ENCODE data around the gene HIVEP2. TPM values are rescaled to one million over a fixed set of nuclear protein-coding genes. Genes with fewer than 3 reads are reported as not detected.
A peak's percentile ranks its signal among the peaks of the same experiment; 100 is the strongest.

Gene HIVEP2
- total and polyA plus RNA-seq, 2 donors (not counting 1 experiment from before 2014, with no cell fraction given): 5.8 to 31.9 TPM

DNA sequence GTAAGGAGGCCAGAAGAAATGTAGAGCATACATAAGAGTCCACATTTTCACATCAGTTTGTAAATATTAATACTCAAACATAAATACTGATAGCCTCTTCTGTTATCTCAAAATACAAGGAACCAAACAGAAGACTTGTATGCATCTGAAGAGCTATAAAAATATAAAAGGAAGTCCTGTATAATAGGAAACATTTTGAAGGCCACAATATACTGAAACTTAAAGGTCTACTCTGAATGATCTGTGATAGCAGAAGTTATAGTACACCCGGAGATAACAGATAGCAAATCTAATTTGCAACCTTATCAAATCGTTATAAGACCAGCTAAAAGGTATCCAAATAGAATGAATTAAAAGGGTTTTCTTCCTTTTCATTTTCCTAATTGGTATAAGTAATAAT is 111.2 kb downstream of the HIVEP2 start:
- DNase-seq (no peak), ATAC-seq (ENCODE audit: low read depth) (no peak)
- CTCF ChIA-PET: interaction anchor here (2.2 kb wide), 1 partner anchor 12 kb away, joined by 5 read pairs; no protein-coding TSS in a partner anchor
- no peaks in the 10 kb centered on the region for H3K9me3 ChIP-seq (ENCODE audit: control extremely low read depth in 1 of 3, control insufficient read depth in 2 of 3, insufficient read depth in 1 of 3, low read length in 2 of 3)
- H4K20me1 ChIP-seq (ENCODE audit: control insufficient read depth, insufficient read depth, low read length, poor library complexity, severe bottlenecking): no peaks in the 10 kb centered on the region
- H3K4me1 Mint-ChIP-seq: peaks cover 42% of the 10 kb centered on the region
- H3K9ac ChIP-seq (ENCODE audit: low read length): no peak overlapping the region
- H3K4me2 ChIP-seq (replicated peaks; ENCODE audit: low read depth, low read length, poor library complexity, severe bottlenecking): peak overlapping the region; percentile 31
- H3K9me3 Mint-ChIP-seq (ENCODE audit: insufficient read depth): no peaks in the 10 kb centered on the region
- no peak overlapping the region for H3K4me3 ChIP-seq (ENCODE audit: control extremely low read depth in 1 of 5, extremely low read depth in 1 of 5, insufficient read depth in 1 of 5, low read depth in 2 of 5, low read length in 4 of 5)
- TF ChIP-seq, protein P1, sequence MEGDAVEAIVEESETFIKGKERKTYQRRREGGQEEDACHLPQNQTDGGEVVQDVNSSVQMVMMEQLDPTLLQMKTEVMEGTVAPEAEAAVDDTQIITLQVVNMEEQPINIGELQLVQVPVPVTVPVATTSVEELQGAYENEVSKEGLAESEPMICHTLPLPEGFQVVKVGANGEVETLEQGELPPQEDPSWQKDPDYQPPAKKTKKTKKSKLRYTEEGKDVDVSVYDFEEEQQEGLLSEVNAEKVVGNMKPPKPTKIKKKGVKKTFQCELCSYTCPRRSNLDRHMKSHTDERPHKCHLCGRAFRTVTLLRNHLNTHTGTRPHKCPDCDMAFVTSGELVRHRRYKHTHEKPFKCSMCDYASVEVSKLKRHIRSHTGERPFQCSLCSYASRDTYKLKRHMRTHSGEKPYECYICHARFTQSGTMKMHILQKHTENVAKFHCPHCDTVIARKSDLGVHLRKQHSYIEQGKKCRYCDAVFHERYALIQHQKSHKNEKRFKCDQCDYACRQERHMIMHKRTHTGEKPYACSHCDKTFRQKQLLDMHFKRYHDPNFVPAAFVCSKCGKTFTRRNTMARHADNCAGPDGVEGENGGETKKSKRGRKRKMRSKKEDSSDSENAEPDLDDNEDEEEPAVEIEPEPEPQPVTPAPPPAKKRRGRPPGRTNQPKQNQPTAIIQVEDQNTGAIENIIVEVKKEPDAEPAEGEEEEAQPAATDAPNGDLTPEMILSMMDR (IDR thresholded peaks at IDR 0.05): no peak
- TF ChIP-seq EZH2 (IDR thresholded peaks at IDR 0.05; ENCODE audit: borderline replicate concordance, insufficient read depth, low read depth, low read length, poor library complexity, severe bottlenecking): no peak
- H3K79me2 ChIP-seq (ENCODE audit: control insufficient read depth, insufficient read depth, low read length): peaks cover 62% of the 10 kb centered on the region
- H3K27me3 Mint-ChIP-seq: no peaks in the 10 kb centered on the region
- no peak overlapping the region for H3K27ac Mint-ChIP-seq
- H3K4me1 ChIP-seq (ENCODE audit: control insufficient read depth in 2 of 2, insufficient read depth in 2 of 2, low read length in 2 of 2): peaks cover 2 to 12% of the 10 kb centered on the region in 2 donors
- H3K27me3 ChIP-seq (replicated peaks in 1 of 4; ENCODE audit: control extremely low read depth in 1 of 4, control insufficient read depth in 3 of 4, insufficient read depth in 4 of 4, low read length in 3 of 4): no peaks in the 10 kb centered on the region
- no peak overlapping the region for H3K4me3 Mint-ChIP-seq
- H2AFZ ChIP-seq (ENCODE audit: insufficient read depth, low read depth, low read length, poor library complexity, severe bottlenecking): no peak overlapping the region
- POLR2A ChIA-PET: interaction anchor here (0.8 kb wide), 1 partner anchor 12 kb away, joined by 3 read pairs; no protein-coding TSS in a partner anchor
- WGBS (ENCODE audit: insufficient coverage): no CpG with 5 or more reads among the region's 2 CpGs
- peak overlapping the region in 1 of 2 donors; percentile 43 for H3K27ac ChIP-seq (ENCODE audit: low read length in 2 of 2)
- peaks cover 6 to 13% of the 10 kb centered on the region in 2 experiments for H3K36me3 ChIP-seq (replicated peaks in 1 of 2; ENCODE audit: control extremely low read depth in 1 of 2, control insufficient read depth in 1 of 2, extremely low read depth in 1 of 2, insufficient read depth in 2 of 2, low read length in 1 of 2)
- intact Hi-C loops (cut with micrococcal nuclease): loop anchor here (2.0 to 10.0 kb wide), 2 partner anchors 13 to 191 kb away; no protein-coding TSS in a partner anchor

DNA sequence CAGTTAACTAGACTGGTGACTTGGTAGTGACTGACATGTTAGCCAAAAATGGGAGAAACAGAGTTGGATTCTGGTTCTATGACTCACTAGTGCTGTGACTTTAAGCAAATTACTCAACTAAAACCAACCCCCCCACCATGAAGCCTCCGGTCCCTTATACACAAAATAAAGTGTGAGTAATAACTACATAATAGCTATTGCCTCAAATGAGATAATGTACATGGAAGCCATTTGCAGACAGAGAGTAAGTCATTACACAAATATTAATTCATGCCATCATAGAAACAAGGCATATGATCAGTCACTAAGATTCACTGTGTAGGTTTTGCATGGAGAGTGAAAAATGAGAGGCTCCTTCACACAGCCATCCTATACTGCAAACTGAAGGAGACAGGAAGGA is 111.9 kb downstream of the HIVEP2 start:
- Histone ChIP-seq H3K27me3 (replicated peaks in 1 of 4; ENCODE audit: control extremely low read depth in 1 of 4, control insufficient read depth in 3 of 4, insufficient read depth in 4 of 4, low read length in 3 of 4) (no peaks in the 10 kb centered on the region), H3K27ac (ENCODE audit: low read length in 2 of 2) (no peak overlapping the region), H3K4me3 (ENCODE audit: control extremely low read depth in 1 of 5, extremely low read depth in 1 of 5, insufficient read depth in 1 of 5, low read depth in 2 of 5, low read length in 4 of 5) (no peak overlapping the region), H2AFZ (ENCODE audit: insufficient read depth, low read depth, low read length, poor library complexity, severe bottlenecking) (no peak overlapping the region), H3K9me3 (ENCODE audit: control extremely low read depth in 1 of 3, control insufficient read depth in 2 of 3, insufficient read depth in 1 of 3, low read length in 2 of 3) (no peaks in the 10 kb centered on the region), H4K20me1 (ENCODE audit: control insufficient read depth, insufficient read depth, low read length, poor library complexity, severe bottlenecking) (no peaks in the 10 kb centered on the region), H3K79me2 (ENCODE audit: control insufficient read depth, insufficient read depth, low read length) (peaks cover 65% of the 10 kb centered on the region), H3K36me3 (replicated peaks in 1 of 2; ENCODE audit: control extremely low read depth in 1 of 2, control insufficient read depth in 1 of 2, extremely low read depth in 1 of 2, insufficient read depth in 2 of 2, low read length in 1 of 2) (peaks cover 6 to 13% of the 10 kb centered on the region in 2 experiments), H3K4me2 (replicated peaks; ENCODE audit: low read depth, low read length, poor library complexity, severe bottlenecking) (no peak overlapping the region), H3K9ac (ENCODE audit: low read length) (no peak overlapping the region), H3K4me1 (ENCODE audit: control insufficient read depth in 2 of 2, insufficient read depth in 2 of 2, low read length in 2 of 2) (peaks cover 0 to 10% of the 10 kb centered on the region in 2 donors)
- POLR2A ChIA-PET: no interaction called here
- intact Hi-C loops (cut with micrococcal nuclease): loop anchor here (2.0 to 10.0 kb wide), 2 partner anchors 14 to 192 kb away; no protein-coding TSS in a partner anchor
- peaks cover 38% of the 10 kb centered on the region for H3K4me1 Mint-ChIP-seq
- no peak overlapping the region for H3K4me3 Mint-ChIP-seq
- no peaks in the 10 kb centered on the region for H3K27me3 Mint-ChIP-seq
- DNase-seq (no peak), ATAC-seq (ENCODE audit: low read depth) (no peak)
- CTCF ChIA-PET: no interaction called here
- no peaks in the 10 kb centered on the region for H3K9me3 Mint-ChIP-seq (ENCODE audit: insufficient read depth)
- WGBS (ENCODE audit: insufficient coverage): no CpG with 5 or more reads among the region's 1 CpG
- H3K27ac Mint-ChIP-seq: peak overlapping the region; percentile 32
- TF ChIP-seq, protein P1 (IDR thresholded peaks at IDR 0.05): no peak
- no peak for TF ChIP-seq EZH2 (IDR thresholded peaks at IDR 0.05; ENCODE audit: borderline replicate concordance, insufficient read depth, low read depth, low read length, poor library complexity, severe bottlenecking)
